BLaER1 (cell line): ENCODE results near the gene HYAL3.
"Not testable (repeated sequence)": the region's sequence is repeated elsewhere in the genome, so short reads cannot be mapped to it uniquely, and the experiment has no call there.

Experiments used
- H3K27ac ChIP-seq: shearing (Covaris generic); formaldehyde crosslinking; 2 replicates; pipeline ENCODE4 v1.8.1; 2022
- H3K27me3 ChIP-seq: shearing (Covaris generic); formaldehyde crosslinking; 2 replicates; pipeline ENCODE4 v1.8.1; 2022
- H3K36me3 ChIP-seq: shearing (Covaris generic); formaldehyde crosslinking; 2 replicates; pipeline ENCODE4 v1.8.1; 2022
- H3K4me1 ChIP-seq: shearing (Covaris generic); formaldehyde crosslinking; 2 replicates; pipeline ENCODE4 v1.8.1; 2022
- H3K4me2 ChIP-seq: shearing (Covaris generic); formaldehyde crosslinking; 2 replicates; pipeline ENCODE4 v1.8.1; 2022
- H3K4me3 ChIP-seq: shearing (Covaris generic); formaldehyde crosslinking; 2 replicates; pipeline ENCODE4 v1.8.1; 2022
- H3K9ac ChIP-seq: shearing (Covaris generic); formaldehyde crosslinking; 2 replicates; pipeline ENCODE4 v1.8.1; 2022
- H3K9me3 ChIP-seq: shearing (Covaris generic); formaldehyde crosslinking; 2 replicates; pipeline ENCODE4 v1.8.1; 2022
- H4K20me1 ChIP-seq: shearing (Covaris generic); formaldehyde crosslinking; 2 replicates; pipeline ENCODE4 v1.8.1; 2022
- Cebpa-rat ChIP-seq: shearing (Covaris generic); IDR thresholded peaks from 2 replicates; pipeline ENCODE4 v1.8.1; 2022

Gene HYAL3

DNA sequence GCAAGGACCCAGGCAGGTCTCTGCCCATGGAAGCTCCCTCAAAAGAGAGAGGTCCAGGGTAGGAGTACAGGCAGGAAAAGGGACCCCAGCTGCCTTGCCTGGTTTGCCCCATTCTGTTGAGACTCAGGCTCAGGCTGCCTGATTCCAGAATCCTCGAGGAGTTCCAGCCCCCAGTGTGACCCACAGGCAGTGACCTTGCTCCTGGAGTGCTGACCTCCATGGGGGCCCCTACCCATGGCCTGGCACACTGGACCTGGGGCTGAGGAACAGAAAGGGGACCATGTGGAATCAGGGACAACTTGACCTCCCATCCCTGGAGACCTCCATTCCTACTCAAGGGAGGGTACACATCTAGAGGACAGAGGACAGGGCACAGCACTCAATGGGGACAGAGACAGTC, 33.6 kb downstream of the HYAL3 start:
- H4K20me1 ChIP-seq = no peaks in the 10 kb centered on the region
- 0 out of 2 replicates have a peak, but pooled peaks cover 5% of the 10 kb centered on the region for H3K36me3 ChIP-seq
- H3K4me1 ChIP-seq = peaks cover 76% of the 10 kb centered on the region
- no peak for TF ChIP-seq Cebpa-rat
- no peak overlapping the region for H3K27ac ChIP-seq
- H3K9ac ChIP-seq = no peak overlapping the region
- H3K27me3 ChIP-seq = peaks cover 37% of the 10 kb centered on the region
- H3K4me2 ChIP-seq = no peak overlapping the region
- H3K9me3 ChIP-seq = no peaks in the 10 kb centered on the region
- no peak overlapping the region for H3K4me3 ChIP-seq

DNA sequence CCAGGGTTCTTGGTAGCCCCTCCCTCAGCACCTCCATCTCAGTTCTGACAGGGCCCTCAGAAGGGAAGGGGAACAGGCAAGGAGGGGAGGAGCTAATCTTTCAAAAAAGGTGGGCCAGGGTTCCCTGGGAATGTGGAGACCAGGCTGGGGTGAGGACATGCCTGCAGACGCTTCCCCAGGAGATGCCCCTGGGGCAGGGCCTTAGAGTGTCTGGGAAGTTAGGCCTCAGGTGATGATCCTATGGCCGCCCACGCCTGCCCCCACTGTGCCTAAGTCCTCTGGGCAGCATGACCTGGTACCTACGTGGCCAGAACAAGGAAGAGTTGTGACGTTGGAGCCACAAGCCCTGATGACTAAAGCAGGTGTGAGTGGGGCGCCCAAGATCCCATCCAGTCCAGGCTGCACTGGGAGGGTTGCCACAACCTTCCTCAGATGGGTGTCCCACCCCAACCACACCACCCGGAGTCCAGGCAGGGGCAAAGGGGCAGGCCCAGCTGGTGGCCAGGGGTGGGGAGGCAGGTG, 34.2 kb downstream of the HYAL3 start:
- peaks cover 79% of the 10 kb centered on the region for H3K4me1 ChIP-seq
- H3K9ac ChIP-seq = no peak overlapping the region

DNA sequence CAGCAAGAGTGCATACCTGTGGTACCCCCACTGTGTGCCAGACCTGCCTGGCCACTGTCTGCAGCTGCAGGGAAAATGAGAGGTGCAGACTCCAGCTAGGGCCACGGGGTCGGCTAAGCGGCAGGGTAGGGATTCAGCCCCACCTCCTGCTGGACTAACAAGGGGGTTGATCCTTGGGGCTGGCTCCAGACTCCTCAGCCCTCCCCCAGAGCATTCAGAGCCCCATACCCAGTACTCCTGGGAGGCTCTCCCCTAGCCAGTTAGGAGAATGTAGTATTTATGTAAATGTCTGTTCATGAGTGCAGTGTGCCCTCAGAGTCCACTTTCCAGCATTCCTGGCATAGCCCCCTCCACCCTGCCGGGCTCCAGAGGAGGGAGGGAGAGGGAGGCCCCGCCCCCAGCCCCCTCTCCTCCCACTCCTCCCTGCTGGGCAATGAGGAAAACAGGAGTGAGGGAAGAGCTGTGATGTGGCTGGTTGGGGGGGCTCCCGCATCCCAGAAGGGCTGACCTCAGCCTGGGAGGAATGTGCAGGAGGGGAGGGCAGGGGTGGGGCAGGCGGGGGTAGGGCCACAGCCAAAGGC, 34.7 kb downstream of the HYAL3 start:
- H3K4me2 ChIP-seq = peak overlapping the region; percentile 14; the same call in 1 of the 2 replicates
- H3K36me3 ChIP-seq = peaks cover 7% of the 10 kb centered on the region; the same call in 1 of the 2 replicates
- H3K4me1 ChIP-seq = peaks cover 80% of the 10 kb centered on the region
- no peak overlapping the region for H3K27ac ChIP-seq
- no peak overlapping the region for H3K9ac ChIP-seq
- H4K20me1 ChIP-seq = 0 out of 2 replicates have a peak, but pooled peaks cover 2% of the 10 kb centered on the region
- peaks cover 36% of the 10 kb centered on the region for H3K27me3 ChIP-seq
- TF ChIP-seq Cebpa-rat = no peak
- H3K9me3 ChIP-seq = no peaks in the 10 kb centered on the region
- H3K4me3 ChIP-seq = no peak overlapping the region

More for the DNA sequence above, 34.2 kb downstream of the HYAL3 start:
- Histone ChIP-seq H3K4me3 (no peak overlapping the region), H4K20me1 (no peaks in the 10 kb centered on the region), H3K36me3 (0 out of 2 replicates have a peak, but pooled peaks cover 5% of the 10 kb centered on the region), H3K27me3 (peaks cover 37% of the 10 kb centered on the region), H3K27ac (no peak overlapping the region), H3K4me2 (no peak overlapping the region), H3K9me3 (no peaks in the 10 kb centered on the region)
- TF ChIP-seq Cebpa-rat = no peak

DNA sequence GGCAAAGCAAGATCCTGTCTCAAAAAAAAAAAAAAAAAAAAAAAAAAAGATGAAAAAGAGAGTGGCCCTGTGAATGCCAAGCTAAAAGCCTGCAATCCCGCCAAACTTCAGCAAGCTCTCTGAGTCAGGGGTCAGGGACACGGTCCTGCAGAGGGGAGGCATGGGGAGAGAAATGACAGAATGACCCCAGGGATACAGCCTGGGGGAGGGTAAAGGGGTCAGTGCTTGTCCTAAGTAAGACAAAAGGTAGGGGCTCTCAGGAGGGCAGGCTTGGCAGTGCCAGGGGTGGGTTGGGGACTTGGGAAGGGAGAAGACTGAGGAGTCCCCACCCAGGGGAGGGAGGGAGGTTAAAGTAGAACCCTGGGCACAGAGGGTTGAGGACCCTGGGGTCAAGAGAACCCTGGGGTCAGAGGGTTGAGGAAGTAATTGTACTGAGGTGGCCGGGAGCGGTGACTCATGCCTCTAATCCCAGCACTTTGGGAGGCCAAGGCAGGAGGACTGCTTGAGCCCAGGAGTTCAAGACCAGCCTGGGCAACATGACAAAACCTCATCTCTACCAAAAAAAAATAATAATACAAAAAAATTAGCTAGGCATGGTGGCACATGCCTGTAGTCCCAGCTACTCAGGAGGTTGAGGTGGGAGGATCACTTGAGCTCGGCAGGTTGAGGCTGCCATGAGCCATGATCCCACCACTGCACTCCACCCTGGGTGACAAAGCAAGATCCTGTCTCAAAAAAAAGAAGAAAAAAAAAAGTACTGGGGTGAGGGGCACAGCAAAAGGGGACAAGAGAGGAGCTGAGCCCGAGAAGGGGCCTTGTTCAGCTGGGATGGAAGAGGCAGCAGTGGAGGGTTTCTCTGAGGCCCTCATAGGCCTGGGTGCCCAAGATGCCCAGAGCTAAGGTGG, 35.5 kb downstream of the HYAL3 start:
- no peaks in the 10 kb centered on the region for H3K9me3 ChIP-seq
- peaks cover 15% of the 10 kb centered on the region for H3K36me3 ChIP-seq
- TF ChIP-seq Cebpa-rat = no peak
- H3K27me3 ChIP-seq = peaks cover 29% of the 10 kb centered on the region
- H3K27ac ChIP-seq = no peak overlapping the region
- no peak overlapping the region for H3K4me3 ChIP-seq
- peaks cover 10% of the 10 kb centered on the region; the same call in 1 of the 2 replicates for H4K20me1 ChIP-seq
- H3K4me1 ChIP-seq = peaks cover 80% of the 10 kb centered on the region
- 0 out of 2 replicates have a peak overlapping the region, but pooled peaks have one; percentile 14 for H3K4me2 ChIP-seq
- no peak overlapping the region for H3K9ac ChIP-seq

DNA sequence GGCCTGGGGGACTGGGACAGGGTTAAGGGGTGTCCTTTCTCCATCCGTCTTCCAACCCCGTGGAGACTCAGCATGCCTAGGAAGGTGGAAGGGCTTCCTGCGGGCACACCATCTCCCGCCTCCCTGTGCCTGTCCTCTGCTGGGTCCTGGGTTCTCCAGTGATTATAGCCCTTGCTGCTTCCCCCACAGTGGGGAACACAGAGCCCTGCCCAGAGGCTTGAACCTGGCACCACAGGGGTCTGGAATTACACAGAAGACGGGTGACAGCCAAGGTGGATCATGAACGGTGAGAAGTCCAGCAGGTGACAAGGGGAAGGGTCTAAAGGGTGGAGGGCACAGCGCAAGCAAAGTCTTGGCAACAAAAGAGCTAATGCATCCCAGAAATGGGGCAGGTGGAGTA, 36.4 kb downstream of the HYAL3 start:
- Histone ChIP-seq H3K9me3 (no peaks in the 10 kb centered on the region), H3K9ac (no peak overlapping the region), H3K4me2 (peak overlapping the region; percentile 99; the same call in 1 of the 2 replicates), H3K36me3 (peaks cover 24% of the 10 kb centered on the region), H3K4me1 (peaks cover 80% of the 10 kb centered on the region), H3K4me3 (no peak overlapping the region), H4K20me1 (peaks cover 18% of the 10 kb centered on the region; the same call in 1 of the 2 replicates), H3K27me3 (peaks cover 19% of the 10 kb centered on the region), H3K27ac (peak overlapping the region; percentile 97; the same call in 1 of the 2 replicates)
- TF ChIP-seq Cebpa-rat = no peak

DNA sequence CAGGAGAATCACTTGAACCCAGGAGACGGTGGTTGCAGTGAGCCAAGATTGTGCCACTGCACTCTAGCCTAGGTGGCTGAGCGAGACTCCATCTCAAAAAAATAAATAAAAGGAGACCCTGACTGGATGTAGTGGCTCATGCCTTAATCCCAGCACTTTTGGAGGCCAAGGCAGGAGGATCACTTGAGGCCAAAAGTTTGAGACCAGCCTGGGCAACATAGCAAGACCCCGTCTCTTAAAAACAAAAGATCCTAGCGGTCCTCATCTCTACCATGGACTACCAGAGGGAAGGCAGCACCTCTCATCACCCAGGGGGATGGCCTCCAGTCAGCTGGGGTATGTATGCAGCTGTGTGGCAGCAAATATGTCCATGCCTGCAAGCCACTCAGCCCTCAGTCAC, 37.0 kb downstream of the HYAL3 start:
- H3K4me1 ChIP-seq = peaks cover 75% of the 10 kb centered on the region

DNA sequence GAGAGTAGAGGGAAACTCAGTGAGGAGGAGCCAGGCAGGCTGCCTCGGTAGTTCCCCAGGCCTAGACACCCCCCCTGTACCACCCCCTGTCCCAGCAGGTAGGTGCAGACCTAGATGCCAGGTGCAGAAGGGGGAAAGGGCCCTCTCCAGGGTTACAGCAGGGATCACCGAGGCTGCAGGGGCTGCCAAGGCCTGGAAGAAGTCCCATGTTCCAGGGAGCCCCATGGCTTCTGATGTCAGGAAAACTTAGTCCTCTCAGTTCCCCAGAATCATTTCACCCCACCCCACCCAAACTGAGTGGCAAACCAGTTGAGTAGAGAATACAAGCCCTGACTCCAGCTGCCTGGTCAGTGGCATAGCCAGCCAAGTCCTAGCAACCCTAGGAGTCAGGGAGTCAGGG, 37.7 kb downstream of the HYAL3 start:
- peak overlapping the region; percentile 99 for H3K4me2 ChIP-seq
- peaks cover 68% of the 10 kb centered on the region for H3K4me1 ChIP-seq
- H3K4me3 ChIP-seq = peak overlapping the region; percentile 75
- H3K27ac ChIP-seq = peak overlapping the region; percentile 97
- H3K9ac ChIP-seq = peak overlapping the region; percentile 96
- H3K36me3 ChIP-seq = peaks cover 36% of the 10 kb centered on the region
- H3K9me3 ChIP-seq = no peaks in the 10 kb centered on the region
- TF ChIP-seq Cebpa-rat = no peak
- peaks cover 26% of the 10 kb centered on the region for H4K20me1 ChIP-seq
- H3K27me3 ChIP-seq = peaks cover 7% of the 10 kb centered on the region

More for the DNA sequence above, 37.0 kb downstream of the HYAL3 start:
- not testable (repeated sequence) for H3K9me3 ChIP-seq, H3K4me3 ChIP-seq
- Histone ChIP-seq H3K4me2 (peak overlapping the region; percentile 99), H3K36me3 (peaks cover 29% of the 10 kb centered on the region), H3K9ac (peak overlapping the region; percentile 96; the same call in 1 of the 2 replicates), H3K27ac (peak overlapping the region; percentile 97; the same call in 1 of the 2 replicates), H4K20me1 (peaks cover 19% of the 10 kb centered on the region; the same call in 1 of the 2 replicates), H3K27me3 (peaks cover 14% of the 10 kb centered on the region)

DNA sequence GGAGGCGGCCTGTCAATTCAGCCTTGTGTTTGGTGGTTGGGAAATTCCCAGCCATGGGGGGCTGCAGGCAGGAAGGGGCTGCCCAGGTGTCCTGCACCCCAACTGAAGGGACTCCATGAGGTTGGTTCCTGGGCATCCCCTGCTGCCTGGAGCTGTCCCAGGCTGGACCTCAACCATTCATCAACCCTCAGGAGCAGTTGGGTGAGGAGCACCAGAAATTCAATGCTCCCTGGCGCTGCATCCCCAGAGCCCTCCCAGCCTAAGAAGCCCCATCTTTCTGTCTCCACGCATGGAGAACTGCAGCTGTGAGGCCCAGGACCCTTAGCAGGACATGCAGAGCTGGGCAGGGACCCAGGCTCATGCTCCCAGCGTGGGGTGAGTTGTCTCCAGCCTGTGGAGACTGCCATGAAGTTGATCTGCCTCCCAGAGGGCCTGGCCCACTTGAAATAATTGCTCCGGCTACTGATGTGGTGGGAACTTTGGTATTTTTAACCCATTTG, 38.2 kb downstream of the HYAL3 start:
- Histone ChIP-seq H3K4me3 (peak overlapping the region; percentile 75), H3K4me1 (peaks cover 66% of the 10 kb centered on the region), H3K27ac (peak overlapping the region; percentile 97), H3K9ac (peak overlapping the region; percentile 96), H4K20me1 (peaks cover 30% of the 10 kb centered on the region), H3K9me3 (no peaks in the 10 kb centered on the region), H3K4me2 (peak overlapping the region; percentile 99), H3K36me3 (peaks cover 41% of the 10 kb centered on the region), H3K27me3 (peaks cover 2% of the 10 kb centered on the region)
- no peak for TF ChIP-seq Cebpa-rat

DNA sequence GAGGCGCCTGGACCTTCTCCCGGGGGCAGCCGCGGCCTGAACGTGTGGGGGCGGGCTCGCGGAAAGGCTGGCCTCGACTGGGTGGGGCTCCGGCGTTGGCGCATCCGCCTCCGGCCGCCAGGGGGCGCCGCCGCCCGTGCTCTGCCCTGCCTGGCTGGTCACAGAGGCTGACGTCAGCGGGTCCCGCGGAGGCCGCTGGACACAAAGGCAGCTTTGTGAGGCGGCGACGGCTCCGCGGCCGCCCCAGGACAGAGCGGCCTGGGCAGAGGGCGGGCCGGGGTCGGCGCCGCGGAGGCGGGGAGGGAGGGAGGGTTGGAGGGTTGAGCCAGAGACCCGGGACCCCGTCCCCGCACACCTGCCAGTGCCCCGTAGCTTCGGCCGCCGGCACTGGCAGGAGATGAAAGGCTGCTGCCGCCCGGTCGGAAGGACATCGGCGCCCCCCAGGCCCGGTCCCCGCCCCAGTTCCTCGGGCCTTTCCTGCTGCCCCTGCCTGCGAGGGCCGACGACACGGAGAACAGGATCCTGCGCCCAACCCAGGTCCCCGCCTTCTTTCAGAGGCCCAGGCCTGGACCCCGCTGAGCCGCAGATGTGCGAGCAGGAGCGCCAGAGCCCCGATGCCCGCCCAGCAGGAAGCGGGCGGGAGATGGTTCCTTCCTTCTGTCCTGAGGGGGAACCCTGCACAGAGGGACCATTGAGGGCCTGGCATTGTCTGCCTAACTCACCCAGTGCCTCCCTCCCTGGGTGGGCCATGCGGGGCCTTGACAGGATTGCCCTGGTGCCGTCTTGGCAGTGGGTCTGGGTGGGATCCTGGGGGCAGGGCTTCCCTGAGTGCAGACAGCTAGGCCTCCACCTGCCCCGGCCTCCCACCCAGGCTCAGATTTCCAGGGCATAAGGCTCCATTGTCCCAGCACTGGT, 38.9 kb downstream of the HYAL3 start:
- peak overlapping the region; percentile 97 for H3K27ac ChIP-seq

More for the DNA sequence above, 38.9 kb downstream of the HYAL3 start:
- Histone ChIP-seq H3K36me3 (peaks cover 48% of the 10 kb centered on the region), H4K20me1 (peaks cover 36% of the 10 kb centered on the region), H3K9ac (peak overlapping the region; percentile 96), H3K4me2 (peak overlapping the region; percentile 99), H3K4me1 (peaks cover 63% of the 10 kb centered on the region), H3K27me3 (no peaks in the 10 kb centered on the region), H3K4me3 (peak overlapping the region; percentile 75), H3K9me3 (no peaks in the 10 kb centered on the region)
- no peak for TF ChIP-seq Cebpa-rat
